Measurements from ENCODE around the gene RPS6KB2. TPM values are rescaled to one million over a fixed set of nuclear protein-coding genes. Genes with fewer than 3 reads are reported as not detected.

RPS6KB2 gene
- total RNA-seq (2022), result 49.8 and 60.1 TPM in 2 replicates
- Bru-seq, nascent RNA, result percentile 64 among the genes with signal in this experiment
- percentile 72 among the genes with signal in this experiment for BruChase-seq, experiment 1, labeled RNA remaining after a 6-hour chase
- BruChase-seq, experiment 2, labeled RNA remaining after a 2-hour chase, result percentile 66 among the genes with signal in this experiment
- long read RNA-seq, transcript RPS6KB2-201 (15 exons, 1,733 nt), result major isoform, 101 of 158 reads
- long read RNA-seq, partial matches to known transcripts, result 10 of 158 reads
- long read RNA-seq, other reads (novel, unspliced or antisense), result 45 of 158 reads

GRCh38 chr11:67428052-67429001 lies at the start of gene RPS6KB2:
Gene RPS6KB2 (plus strand): TSS chr11:67428494. CDS start chr11:67428546, 52 bp downstream.
- ChIA-PET POLR2A (interaction anchor here (0.6 to 2.9 kb wide), 22 partner anchors 8 to 1767 kb away, joined by 3 to 32 read pairs (median 3); partner anchors contain the start of genes AIP, CCDC87, CCS and CORO1B), CTCF (interaction anchor here (0.6 to 2.1 kb wide), 6 partner anchors 9 to 77 kb away, joined by 3 to 8 read pairs (median 4); partner anchors contain the start of genes PITPNM1, PPP1CA and PTPRCAP)
- peak within 1 kb of the TSS; percentile 96 for H3K4me3 Mint-ChIP-seq (ENCODE audit: unreplicated experiment)
- TF ChIP-seq, protein P1, sequence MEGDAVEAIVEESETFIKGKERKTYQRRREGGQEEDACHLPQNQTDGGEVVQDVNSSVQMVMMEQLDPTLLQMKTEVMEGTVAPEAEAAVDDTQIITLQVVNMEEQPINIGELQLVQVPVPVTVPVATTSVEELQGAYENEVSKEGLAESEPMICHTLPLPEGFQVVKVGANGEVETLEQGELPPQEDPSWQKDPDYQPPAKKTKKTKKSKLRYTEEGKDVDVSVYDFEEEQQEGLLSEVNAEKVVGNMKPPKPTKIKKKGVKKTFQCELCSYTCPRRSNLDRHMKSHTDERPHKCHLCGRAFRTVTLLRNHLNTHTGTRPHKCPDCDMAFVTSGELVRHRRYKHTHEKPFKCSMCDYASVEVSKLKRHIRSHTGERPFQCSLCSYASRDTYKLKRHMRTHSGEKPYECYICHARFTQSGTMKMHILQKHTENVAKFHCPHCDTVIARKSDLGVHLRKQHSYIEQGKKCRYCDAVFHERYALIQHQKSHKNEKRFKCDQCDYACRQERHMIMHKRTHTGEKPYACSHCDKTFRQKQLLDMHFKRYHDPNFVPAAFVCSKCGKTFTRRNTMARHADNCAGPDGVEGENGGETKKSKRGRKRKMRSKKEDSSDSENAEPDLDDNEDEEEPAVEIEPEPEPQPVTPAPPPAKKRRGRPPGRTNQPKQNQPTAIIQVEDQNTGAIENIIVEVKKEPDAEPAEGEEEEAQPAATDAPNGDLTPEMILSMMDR (IDR thresholded peaks at IDR 0.05; ENCODE audit: unreplicated experiment), result no peak
- H3K36me3 Mint-ChIP-seq (ENCODE audit: insufficient read depth, unreplicated experiment), result peaks cover 38% of the 10 kb centered on the region
- no peaks in the 10 kb centered on the region for H3K27me3 Mint-ChIP-seq (ENCODE audit: insufficient read depth, unreplicated experiment)
- no peaks in the 10 kb centered on the region for H3K4me1 Mint-ChIP-seq (ENCODE audit: insufficient read depth, unreplicated experiment)
- no TSS peak for BruUV-seq (replicated peaks)
- intact Hi-C loops (cut with micrococcal nuclease), result loop anchor here (1.0 kb wide), 1 partner anchor 80 kb away; the partner anchor contains the start of gene CDK2AP2
- DNase-seq (ENCODE audit: unreplicated experiment), result peak; percentile 97
- H3K9me3 Mint-ChIP-seq (ENCODE audit: unreplicated experiment), result no peaks in the 10 kb centered on the region
- H3K27ac Mint-ChIP-seq (ENCODE audit: low read depth, unreplicated experiment), result peak within 1 kb of the TSS; percentile 92

GRCh38 chr11:67378544-67378943 lies 49.8 kb upstream of the RPS6KB2 start:
- H3K9me3 Mint-ChIP-seq (ENCODE audit: unreplicated experiment), result no peaks in the 10 kb centered on the region
- BruUV-seq (replicated peaks), result no TSS peak
- POLR2A ChIA-PET, result interaction anchor here (1.5 to 4.8 kb wide), 4 partner anchors 24 to 75 kb away, joined by 4 to 29 read pairs (median 5); partner anchors contain the start of gene SSH3
- no peaks in the 10 kb centered on the region for H3K27me3 Mint-ChIP-seq (ENCODE audit: insufficient read depth, unreplicated experiment)
- DNase-seq (ENCODE audit: unreplicated experiment), result no peak
- intact Hi-C loops (cut with micrococcal nuclease), result no loop called here
- H3K4me1 Mint-ChIP-seq (ENCODE audit: insufficient read depth, unreplicated experiment), result peaks cover 46% of the 10 kb centered on the region
- H3K36me3 Mint-ChIP-seq (ENCODE audit: insufficient read depth, unreplicated experiment), result peaks cover 24% of the 10 kb centered on the region
- no peak overlapping the region for H3K4me3 Mint-ChIP-seq (ENCODE audit: unreplicated experiment)
- H3K27ac Mint-ChIP-seq (ENCODE audit: low read depth, unreplicated experiment), result no peak overlapping the region
- CTCF ChIA-PET, result interaction anchor here (0.9 to 19.3 kb wide), 4 partner anchors 8 to 112 kb away, joined by 3 to 659 read pairs (median 5); partner anchors contain the start of gene POLD4
- TF ChIP-seq, protein P1 (IDR thresholded peaks at IDR 0.05; ENCODE audit: unreplicated experiment), result no peak

DNA sequence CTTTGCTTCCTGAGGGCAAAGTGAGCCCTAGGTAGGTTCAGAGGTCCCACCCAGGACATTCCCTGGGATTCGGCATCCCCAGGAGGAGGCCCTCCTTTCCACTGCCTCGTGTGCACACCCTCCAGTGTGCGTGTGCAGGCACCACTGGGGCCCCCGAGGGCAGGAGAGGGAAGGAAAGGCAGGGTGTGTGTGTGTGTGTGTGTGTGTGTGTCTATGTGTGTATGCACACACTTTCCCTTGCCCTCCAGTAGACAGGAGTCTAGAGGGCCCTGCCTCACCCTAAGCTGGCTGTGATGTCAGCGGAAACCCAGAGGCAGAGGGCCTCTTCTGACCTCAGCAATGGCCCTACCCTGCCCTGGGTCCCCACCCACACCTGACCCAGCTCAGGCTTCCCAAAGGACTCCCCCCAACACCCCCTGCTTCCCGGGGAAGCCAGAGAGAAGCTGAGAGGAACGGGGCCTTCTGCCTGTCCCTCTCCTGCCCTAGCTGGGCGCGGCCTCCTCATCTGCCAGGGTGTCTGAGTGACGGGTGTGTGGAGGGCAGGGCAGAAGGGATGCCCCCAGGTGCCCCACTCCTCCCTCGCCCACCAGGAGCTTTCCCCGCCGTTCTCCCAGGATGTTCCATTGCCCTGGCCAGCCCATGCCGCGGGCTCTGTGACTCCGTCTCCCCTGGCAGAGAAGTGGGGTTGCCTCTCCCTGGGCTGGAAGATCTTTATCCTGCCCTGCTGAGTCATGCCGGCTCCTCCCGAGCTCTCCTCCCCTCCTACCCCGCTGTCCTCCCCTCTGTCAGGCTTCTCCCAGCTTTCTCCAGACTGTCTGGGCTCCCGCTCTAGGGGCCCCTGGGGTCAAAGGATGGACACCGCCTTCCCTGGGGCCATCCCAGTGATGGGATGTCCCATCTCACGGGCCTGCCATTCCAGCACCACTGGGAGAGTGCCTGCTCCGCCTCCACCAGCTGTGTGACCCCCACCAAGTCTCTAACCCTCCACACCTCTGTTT lies 48.9 kb upstream of the RPS6KB2 start:
- TF ChIP-seq, protein P1 (IDR thresholded peaks at IDR 0.05; ENCODE audit: unreplicated experiment), result no peak
- POLR2A ChIA-PET, result interaction anchor here (0.6 to 8.9 kb wide), 10 partner anchors 9 to 763 kb away, joined by 3 to 144 read pairs (median 4); partner anchors contain the start of genes POLD4, RBM14, SSH3 and TMEM134
- CTCF ChIA-PET, result interaction anchor here (0.6 to 19.3 kb wide), 10 partner anchors 8 to 112 kb away, joined by 3 to 659 read pairs (median 5); partner anchors contain the start of genes POLD4 and RAD9A
- Mint-ChIP-seq H3K9me3 (ENCODE audit: unreplicated experiment) (no peaks in the 10 kb centered on the region), H3K27me3 (ENCODE audit: insufficient read depth, unreplicated experiment) (no peaks in the 10 kb centered on the region), H3K4me1 (ENCODE audit: insufficient read depth, unreplicated experiment) (peaks cover 40% of the 10 kb centered on the region), H3K4me3 (ENCODE audit: unreplicated experiment) (no peak overlapping the region), H3K27ac (ENCODE audit: low read depth, unreplicated experiment) (peak overlapping the region; percentile 9), H3K36me3 (ENCODE audit: insufficient read depth, unreplicated experiment) (peaks cover 24% of the 10 kb centered on the region)
- DNase-seq (ENCODE audit: unreplicated experiment), result peak; percentile 82
- BruUV-seq (replicated peaks), result TSS peak; percentile 45
- intact Hi-C loops (cut with micrococcal nuclease), result loop anchor here (5.0 kb wide), 1 partner anchor 32 kb away; no protein-coding TSS in a partner anchor

Data from MCF 10A (cell line).